Measurements from ENCODE around the gene FMN2. TPM values are rescaled to one million over a fixed set of nuclear protein-coding genes. Genes with fewer than 3 reads are reported as not detected.
A peak's percentile ranks its signal among the peaks of the same experiment; 100 is the strongest.
"Not testable (repeated sequence)": the region's sequence is repeated elsewhere in the genome, so short reads cannot be mapped to it uniquely, and the experiment has no call there.

The FMN2 gene
- polyA plus RNA-seq, 2 of the 4 experiments (the other 2 are of a cell fraction): 2.8 to 4.2 TPM

- ChIA-PET POLR2A (no interaction called here), CTCF (interaction anchor here (0.8 to 1.7 kb wide), 4 partner anchors 11 to 151 kb away, joined by 3 to 7 read pairs (median 3); no protein-coding TSS in a partner anchor)
- TF ChIP-seq CEBPB (IDR thresholded peaks at IDR 0.05) (no peak), E2F6 (IDR thresholded peaks at IDR 0.05; ENCODE audit: borderline replicate concordance, low read depth) (no peak), KDM5A (IDR thresholded peaks at IDR 0.05) (no peak), ZNF302 (CRISPR knock-in tag; IDR thresholded peaks at IDR 0.05) (no peak), MAFK (IDR thresholded peaks at IDR 0.05; ENCODE audit: partially characterized antibody) (no peak), MAX (IDR thresholded peaks at IDR 0.05) (no peak), TP53 (CRISPR knock-in tag; IDR thresholded peaks at IDR 0.05) (no peak), HES2 (IDR thresholded peaks at IDR 0.05) (no peak), PHF8 (IDR thresholded peaks at IDR 0.05; ENCODE audit: borderline replicate concordance, low read depth) (no peak), ZC3H11A (IDR thresholded peaks at IDR 0.05) (no peak), RCOR1 (IDR thresholded peaks at IDR 0.05; ENCODE audit: low read depth, low read length) (no peak), CBX2 (IDR thresholded peaks at IDR 0.05; ENCODE audit: borderline replicate concordance, low read depth) (no peak), MYC (IDR thresholded peaks at IDR 0.05; ENCODE audit: borderline replicate concordance, low read length) (no peak)
- no peak overlapping the region for H3K27ac ChIP-seq
- no peaks in the 10 kb centered on the region for H3K4me1 ChIP-seq
- no peak for DNase-seq (ENCODE audit: low read depth in 1 of 2, low spot score in 1 of 2)
- FAIRE-seq: no peak
- no peak for ATAC-seq
- H3K4me2 ChIP-seq: no peak overlapping the region
- no peaks in the 10 kb centered on the region for H3K9me3 ChIP-seq
- 91% methylated on average over 5 of the region's 5 CpGs for WGBS (ENCODE audit: missing lambda C conversion rate)
- H3K4me3 ChIP-seq: no peak overlapping the region
Observed at GRCh38 chr1:240178366-240178765, 86.7 kb downstream of the FMN2 start.

- FAIRE-seq; POLR2A ChIA-PET; ATAC-seq; DNase-seq (ENCODE audit: low read depth in 1 of 2, low spot score in 1 of 2); H3K4me3 ChIP-seq; H3K9me3 ChIP-seq; H3K4me1 ChIP-seq; H3K27ac ChIP-seq; H3K4me2 ChIP-seq: not testable (repeated sequence)
- WGBS (ENCODE audit: missing lambda C conversion rate): 81% methylated on average over 5 of the region's 5 CpGs
- CTCF ChIA-PET: interaction anchor here (1.8 kb wide), 1 partner anchor 35 kb away, joined by 6 read pairs; no protein-coding TSS in a partner anchor
Observed at GRCh38 chr1:240184682-240185081, 93.0 kb downstream of the FMN2 start.

GRCh38 chr1:240188139-240188538 is 96.5 kb downstream of the FMN2 start:
- no peaks in the 10 kb centered on the region for H3K9me3 ChIP-seq
- ATAC-seq: no peak

GRCh38 chr1:240189386-240189989 is 97.8 kb downstream of the FMN2 start:
- Histone ChIP-seq H3K4me2 (no peak overlapping the region), H3K4me1 (peaks cover 23% of the 10 kb centered on the region), H3K9me3 (no peaks in the 10 kb centered on the region), H3K27ac (0 out of 6 replicates have a peak overlapping the region, but pooled peaks of 1 of the 2 experiments have one; percentile 42), H3K4me3 (no peak overlapping the region)
- ChIA-PET CTCF (interaction anchor here (0.6 to 2.5 kb wide), 42 partner anchors 8 to 502 kb away, joined by 3 to 37 read pairs (median 3); no protein-coding TSS in a partner anchor), POLR2A (no interaction called here)
- ATAC-seq (peak in 1 of 2 experiments; percentile 60; a peak in 2 of 6 replicates), DNase-seq (ENCODE audit: low read depth in 1 of 2, low spot score in 1 of 2) (peak; percentile 40 to 61), FAIRE-seq (peak; percentile 59)
- 35% methylated on average over 6 of the region's 6 CpGs for WGBS (ENCODE audit: missing lambda C conversion rate)
- TF ChIP-seq SMC3 (IDR thresholded peaks at IDR 0.05) (peak; percentile 82), NR3C1 (IDR thresholded peaks at IDR 0.05) (no peak), TP53 (CRISPR knock-in tag; IDR thresholded peaks at IDR 0.05) (no peak), USF2 (IDR thresholded peaks at IDR 0.05) (no peak), ZC3H11A (IDR thresholded peaks at IDR 0.05) (no peak), CBX2 (IDR thresholded peaks at IDR 0.05; ENCODE audit: borderline replicate concordance, low read depth) (no peak), KDM5A (IDR thresholded peaks at IDR 0.05) (no peak), MAFK (IDR thresholded peaks at IDR 0.05; ENCODE audit: partially characterized antibody) (peak; percentile 89), NPAS2 (CRISPR knock-in tag; IDR thresholded peaks at IDR 0.05; ENCODE audit: borderline replicate concordance) (no peak), HDAC2 (IDR thresholded peaks at IDR 0.05) (no peak), EHMT2 (IDR thresholded peaks at IDR 0.05; ENCODE audit: low read depth) (no peak), ELK1 (IDR thresholded peaks at IDR 0.05; ENCODE audit: low read depth, low read length) (no peak), RAD21 (conservative IDR thresholded peaks at IDR 0.05 in 1 of 2, IDR thresholded peaks at IDR 0.05 in 1 of 2) (peak; percentile 62 to 65), CTCF (IDR thresholded peaks at IDR 0.05) (peak; percentile 80), RNF2 (IDR thresholded peaks at IDR 0.05; ENCODE audit: borderline replicate concordance, low read depth) (no peak), HOXA7 (CRISPR knock-in tag; IDR thresholded peaks at IDR 0.05) (no peak)

More at GRCh38 chr1:240188139-240188538, 96.5 kb downstream of the FMN2 start:
- 79% methylated on average over 4 of the region's 4 CpGs for WGBS (ENCODE audit: missing lambda C conversion rate)
- Histone ChIP-seq H3K4me3 (no peak overlapping the region), H3K4me1 (peaks cover 23% of the 10 kb centered on the region), H3K27ac (no peak overlapping the region), H3K4me2 (no peak overlapping the region)
- TF ChIP-seq HOXA7 (CRISPR knock-in tag; IDR thresholded peaks at IDR 0.05): no peak
- ChIA-PET POLR2A (no interaction called here), CTCF (interaction anchor here (0.9 to 2.5 kb wide), 10 partner anchors 8 to 503 kb away, joined by 3 to 37 read pairs (median 7); no protein-coding TSS in a partner anchor)
- FAIRE-seq (no peak), DNase-seq (ENCODE audit: low read depth in 1 of 2, low spot score in 1 of 2) (no peak)
